GM21526 (cell line): ENCODE results near the gene PIGU.
"Not testable (repeated sequence)": the region's sequence is repeated elsewhere in the genome, so short reads cannot be mapped to it uniquely, and the experiment has no call there.

Source experiments
- ATAC-seq: cut with Tn5 transposase; IDR thresholded peaks from one replicate; pipeline ENCODE4 v1.9.1; 2021; ENCODE audit warnings: moderate library complexity; ENCODE audit not compliant: unreplicated experiment, low FRiP score

The PIGU gene

GRCh38 chr20:34518863-34519262 is 158.0 kb downstream of the PIGU start:
- ATAC-seq, result not testable (repeated sequence)

DNA sequence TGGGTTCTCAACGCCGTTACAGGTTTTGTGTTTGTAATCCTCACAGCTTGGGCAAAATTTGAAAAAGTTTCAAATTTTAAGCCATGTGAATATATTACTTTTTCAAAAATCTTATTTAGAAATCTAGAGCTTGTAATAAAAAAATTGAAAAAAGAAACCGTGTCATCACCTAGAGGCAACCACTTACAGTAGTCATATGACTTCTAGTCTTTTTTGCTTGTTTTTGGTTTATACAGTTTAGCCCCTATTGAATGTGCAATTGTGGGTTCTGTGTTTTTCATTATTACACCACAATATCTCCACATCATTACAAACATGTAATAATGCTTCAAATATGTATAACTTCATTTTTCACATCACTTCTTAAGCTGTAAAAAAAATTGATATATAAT is 159.8 kb downstream of the PIGU start:
- ATAC-seq, result no peak

DNA sequence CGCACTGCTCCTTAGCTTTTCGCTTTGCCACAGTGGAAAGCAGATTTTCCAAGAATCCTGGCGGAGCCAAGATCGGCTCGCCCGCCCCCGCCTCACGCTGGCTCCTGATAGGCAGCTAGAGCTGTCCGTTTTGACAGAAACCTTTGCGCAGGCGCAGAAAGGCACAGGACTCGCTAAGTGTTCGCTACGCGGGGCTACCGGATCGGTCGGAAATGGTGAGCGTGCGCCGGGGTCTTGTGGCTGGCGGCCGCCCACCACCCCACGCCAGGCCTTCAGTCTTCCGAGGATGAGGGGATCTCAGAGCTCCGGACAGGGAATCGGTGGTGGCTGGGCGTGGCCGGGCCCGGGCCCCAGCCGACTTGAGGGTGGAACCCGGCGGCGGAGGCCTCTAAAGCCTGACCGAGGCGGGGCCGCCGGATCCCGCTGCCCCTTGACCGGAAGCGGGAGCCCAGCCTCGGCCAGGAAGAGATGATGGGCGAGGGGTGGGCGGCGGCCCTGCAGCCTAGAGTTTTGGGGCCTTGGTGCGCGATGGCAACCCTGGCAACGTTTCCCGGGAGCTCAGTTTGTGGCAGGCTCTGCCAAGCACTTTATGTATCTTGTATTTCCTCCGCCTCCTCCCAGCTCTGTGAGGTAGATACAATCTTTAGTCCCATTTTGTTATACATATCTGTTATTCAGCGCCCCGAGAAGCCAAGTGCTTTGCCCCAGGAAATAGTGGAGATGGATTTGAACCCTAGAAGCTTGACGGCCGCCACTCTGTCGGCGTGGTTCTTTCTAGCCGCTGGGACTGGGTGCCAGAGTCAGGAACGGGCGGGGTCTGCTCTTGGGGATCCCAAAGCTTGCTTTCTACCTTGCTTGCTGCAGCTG is 160.4 kb downstream of the PIGU start, which contains the start of gene DYNLRB1:
Gene DYNLRB1 (plus strand): TSS at position 176 of the 867 bp plus-strand sequence. CDS start 37 bp downstream, at position 213.
- peak; percentile 67 for ATAC-seq

DNA sequence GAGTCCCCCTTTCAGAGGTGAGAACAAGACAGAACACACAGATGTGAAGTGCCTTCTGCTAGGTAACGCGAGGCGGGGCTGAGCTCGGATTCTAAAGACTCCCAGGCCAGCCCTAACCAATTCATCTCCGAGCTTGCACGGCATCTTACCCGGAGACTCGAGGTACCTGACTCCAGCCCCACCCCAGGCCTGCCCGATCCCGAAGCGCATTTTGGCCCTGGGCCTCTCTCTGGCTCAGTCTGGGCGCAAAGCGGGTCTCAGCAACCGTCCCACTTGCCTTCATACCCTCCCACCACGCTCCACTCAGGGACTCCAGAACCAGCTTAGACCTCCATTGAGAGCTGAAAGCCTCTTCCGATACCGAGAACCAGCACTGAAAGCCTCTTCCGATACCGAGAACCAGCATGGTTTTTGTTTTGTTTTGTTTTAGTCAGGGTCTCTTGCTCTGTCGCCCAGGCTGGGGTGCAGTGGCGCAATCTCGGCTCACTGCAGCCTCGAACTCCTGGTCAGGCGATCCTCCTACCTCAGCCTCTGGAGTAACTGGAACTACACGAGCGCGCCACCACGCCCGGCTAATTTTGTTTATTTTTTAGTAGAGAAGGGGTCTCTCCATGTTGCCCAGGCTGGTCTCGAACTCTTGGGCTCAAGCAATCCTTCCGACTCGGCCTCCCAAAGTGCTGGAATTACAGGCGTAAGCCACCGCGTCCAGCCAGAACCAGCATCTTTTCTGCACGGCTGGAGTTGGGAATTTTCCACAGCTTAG is 161.2 kb downstream of the PIGU start:
- peak; percentile 48 for ATAC-seq

GRCh38 chr20:34514897-34515483 is 161.9 kb downstream of the PIGU start:
- ATAC-seq, result no peak

DNA sequence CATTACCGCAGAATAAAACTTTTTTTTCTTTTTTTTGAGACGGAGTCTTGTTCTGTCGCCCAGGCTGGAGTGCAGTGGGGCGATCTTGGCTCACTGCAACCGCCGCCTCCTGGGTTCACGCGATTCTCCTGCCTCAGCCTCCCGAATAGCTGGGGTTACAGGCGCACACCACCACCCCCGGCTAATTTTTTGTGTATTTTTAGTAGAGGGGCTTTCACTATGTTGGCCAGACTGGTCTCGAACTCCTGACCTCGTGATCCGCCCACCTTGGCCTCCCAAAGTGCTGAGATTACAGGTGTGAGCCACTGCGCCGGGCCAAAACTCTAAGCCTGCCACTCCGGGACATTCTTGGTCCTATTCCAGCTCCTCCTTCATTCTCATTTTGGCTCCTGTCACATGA is 162.9 kb downstream of the PIGU start:
- not testable (repeated sequence) for ATAC-seq

DNA sequence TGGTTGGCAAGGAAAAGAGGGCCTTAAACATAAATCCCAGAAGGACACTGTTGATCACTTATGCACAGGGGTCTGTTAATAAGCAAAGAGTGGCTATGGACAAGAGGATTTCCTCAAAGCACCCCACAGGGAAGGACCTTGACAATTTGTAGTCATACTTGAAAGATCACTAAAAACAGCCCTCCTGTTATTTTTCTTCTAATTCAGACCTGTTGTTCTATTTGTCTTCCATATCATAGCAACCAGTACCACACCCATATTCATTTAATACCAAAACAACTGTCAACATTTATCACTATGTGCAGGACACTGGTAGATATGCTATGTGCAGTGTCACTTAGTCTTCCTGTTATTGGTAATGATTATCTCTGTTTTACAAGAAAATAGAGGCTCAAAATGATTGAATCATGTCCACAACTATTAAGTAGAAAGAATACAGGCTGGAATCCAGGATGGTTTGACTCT is 163.9 kb downstream of the PIGU start:
- no peak for ATAC-seq

DNA sequence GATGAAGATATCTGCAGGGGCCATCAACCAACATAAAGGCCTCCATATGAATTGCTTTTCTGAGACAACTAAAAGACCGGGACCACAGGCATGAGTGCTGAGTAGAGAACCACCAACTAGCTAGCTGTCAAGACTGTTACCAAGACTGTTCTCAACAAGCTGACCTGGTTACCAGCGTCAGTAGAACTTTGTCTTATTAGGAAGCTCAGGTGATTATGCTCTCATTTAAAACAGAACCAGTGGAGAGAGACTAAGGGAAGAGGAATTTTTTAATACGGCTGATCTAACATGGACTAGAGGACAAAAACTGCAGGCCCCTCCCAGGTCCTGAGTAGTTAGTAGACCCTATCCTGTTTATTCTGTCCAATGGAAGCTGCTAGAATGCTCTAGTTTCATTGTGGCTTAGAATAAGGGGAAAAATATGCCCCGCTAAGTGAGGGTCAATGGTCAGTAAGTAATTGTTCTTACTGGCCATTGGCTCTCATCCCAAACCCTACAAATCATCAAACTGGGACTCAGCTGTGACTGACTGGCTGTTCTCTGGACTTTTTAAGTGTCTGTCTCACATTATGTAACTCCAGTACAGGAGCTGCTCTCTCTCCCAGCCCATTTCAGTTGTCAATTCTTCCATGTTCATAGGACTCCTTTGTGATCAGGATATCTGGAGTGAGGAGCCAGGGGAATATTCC is 164.5 kb downstream of the PIGU start:
- no peak for ATAC-seq

DNA sequence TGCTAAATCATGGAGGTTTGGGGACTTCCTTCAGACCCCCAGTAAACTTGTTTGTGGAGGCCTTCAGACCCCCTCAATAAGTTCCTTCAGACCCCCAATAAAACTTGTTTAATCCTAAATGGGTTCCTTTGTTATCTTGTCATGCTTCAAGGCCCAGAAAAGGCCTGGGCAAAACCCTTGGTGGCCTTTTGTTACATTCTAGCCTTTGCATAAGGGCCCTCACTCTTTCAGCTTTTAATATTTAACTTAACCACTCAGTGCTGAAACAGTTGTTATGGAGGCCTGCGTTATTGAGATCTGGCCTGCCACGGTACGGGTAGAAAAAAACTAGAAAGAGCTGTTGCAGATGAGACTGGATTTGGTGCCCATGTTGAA is 165.0 kb downstream of the PIGU start:
- no peak for ATAC-seq

- no peak for ATAC-seq
These were observed 166.3 kb downstream of the PIGU start for GRCh38 chr20:34510575-34510974.
